ENCODE data around the gene ABI3BP. TPM values are rescaled to one million over a fixed set of nuclear protein-coding genes. Genes with fewer than 3 reads are reported as not detected.

Gene ABI3BP
- total RNA-seq, 1 experiment from 2014 or later: 0.15 TPM

- no peak for TF ChIP-seq ELF1 (IDR thresholded peaks at IDR 0.05; ENCODE audit: borderline replicate concordance, low read depth)
Measured at GRCh38 chr3:100913870-100914648, 79.2 kb downstream of the ABI3BP start (continued).

DNA sequence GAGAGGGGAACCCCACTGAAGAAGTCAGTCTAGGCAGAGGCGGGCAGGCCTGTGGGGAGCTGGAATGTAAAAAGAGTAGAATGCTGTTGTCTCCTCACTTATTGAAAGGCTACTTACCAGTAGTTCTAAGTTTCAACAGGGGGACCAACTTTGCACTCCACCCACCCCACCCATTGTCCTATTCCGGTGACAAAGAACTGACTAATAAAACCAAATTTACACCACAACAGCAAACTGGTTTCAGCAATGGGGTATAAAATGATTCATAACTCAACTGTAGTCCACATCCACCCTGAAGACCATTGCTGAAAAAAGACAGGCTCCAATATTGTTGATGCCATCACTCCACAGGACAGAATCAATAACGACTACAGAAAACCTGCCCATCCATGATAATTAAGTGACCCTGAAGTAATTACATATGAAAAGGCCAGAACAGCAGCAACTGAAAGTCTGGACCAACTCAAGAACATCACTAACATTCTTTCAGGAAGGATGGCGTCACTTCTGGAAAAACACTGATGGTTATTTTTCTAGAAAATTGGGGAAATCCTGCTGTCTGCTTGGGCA, 80.2 kb downstream of the ABI3BP start:
- H3K36me3 ChIP-seq (ENCODE audit: control insufficient read depth in 1 of 2, insufficient read depth in 2 of 2, low read length in 2 of 2): no peaks in the 10 kb centered on the region
- TF ChIP-seq JUND (IDR thresholded peaks at IDR 0.05): no peak
- no peak for TF ChIP-seq POLR2A (IDR thresholded peaks at IDR 0.05; ENCODE audit: borderline replicate concordance, extremely low read depth, insufficient read depth, insufficient read length)
- no peak for TF ChIP-seq EGR1 (IDR thresholded peaks at IDR 0.05; ENCODE audit: low read depth)
- no peak for TF ChIP-seq FOSL1 (IDR thresholded peaks at IDR 0.05; ENCODE audit: low read depth)
- TF ChIP-seq CBX3 (IDR thresholded peaks at IDR 0.05; ENCODE audit: low read depth): no peak
- TF ChIP-seq REST (IDR thresholded peaks at IDR 0.05; ENCODE audit: low read depth): no peak
- no peak for TF ChIP-seq YY1 (IDR thresholded peaks at IDR 0.05; ENCODE audit: extremely low read depth, insufficient replicate concordance, low read depth, low read length)
- no peak for TF ChIP-seq ZNF274 (IDR thresholded peaks at IDR 0.05; ENCODE audit: low read depth, low read length)
- TF ChIP-seq CTCF (IDR thresholded peaks at IDR 0.05 in 2 of 3, conservative IDR thresholded peaks at IDR 0.05 in 1 of 3; ENCODE audit: borderline replicate concordance in 1 of 3, insufficient read depth in 1 of 3, low read depth in 2 of 3, low read length in 2 of 3): no peak
- TF ChIP-seq, protein P1, sequence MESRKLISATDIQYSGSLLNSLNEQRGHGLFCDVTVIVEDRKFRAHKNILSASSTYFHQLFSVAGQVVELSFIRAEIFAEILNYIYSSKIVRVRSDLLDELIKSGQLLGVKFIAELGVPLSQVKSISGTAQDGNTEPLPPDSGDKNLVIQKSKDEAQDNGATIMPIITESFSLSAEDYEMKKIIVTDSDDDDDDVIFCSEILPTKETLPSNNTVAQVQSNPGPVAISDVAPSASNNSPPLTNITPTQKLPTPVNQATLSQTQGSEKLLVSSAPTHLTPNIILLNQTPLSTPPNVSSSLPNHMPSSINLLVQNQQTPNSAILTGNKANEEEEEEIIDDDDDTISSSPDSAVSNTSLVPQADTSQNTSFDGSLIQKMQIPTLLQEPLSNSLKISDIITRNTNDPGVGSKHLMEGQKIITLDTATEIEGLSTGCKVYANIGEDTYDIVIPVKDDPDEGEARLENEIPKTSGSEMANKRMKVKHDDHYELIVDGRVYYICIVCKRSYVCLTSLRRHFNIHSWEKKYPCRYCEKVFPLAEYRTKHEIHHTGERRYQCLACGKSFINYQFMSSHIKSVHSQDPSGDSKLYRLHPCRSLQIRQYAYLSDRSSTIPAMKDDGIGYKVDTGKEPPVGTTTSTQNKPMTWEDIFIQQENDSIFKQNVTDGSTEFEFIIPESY (IDR thresholded peaks at IDR 0.05; ENCODE audit: extremely low read depth, insufficient replicate concordance, low read length): no peak
- TF ChIP-seq ELF1 (IDR thresholded peaks at IDR 0.05; ENCODE audit: borderline replicate concordance, low read depth): no peak
- TF ChIP-seq ATF3 (IDR thresholded peaks at IDR 0.05): no peak
- H3K4me3 ChIP-seq (replicated peaks in 1 of 2; ENCODE audit: low read depth in 1 of 2, low read length in 2 of 2): no peak overlapping the region
- ChIA-PET POLR2A (no interaction called here), CTCF (no interaction called here), RAD21 (ENCODE audit: low non-redundant PET in 1 of 2, low total read pairs in 2 of 2, uncharacterized antibody in 2 of 2, unreplicated experiment in 2 of 2) (no interaction called here)
- H3K9me2 ChIP-seq (ENCODE audit: insufficient read depth): no peaks in the 10 kb centered on the region
- H3K27me3 ChIP-seq (ENCODE audit: insufficient read depth, low read length): no peaks in the 10 kb centered on the region
- no peaks in the 10 kb centered on the region for H3K79me2 ChIP-seq (ENCODE audit: insufficient read depth, low read length)
- H3K9ac ChIP-seq (ENCODE audit: low read length): no peak overlapping the region
- BruUV-seq (replicated peaks): no TSS peak
- no peaks in the 10 kb centered on the region for H3K9me3 ChIP-seq (ENCODE audit: control insufficient read depth in 1 of 2, insufficient read depth in 1 of 2, low read depth in 1 of 2, low read length in 2 of 2)
- no peaks in the 10 kb centered on the region for H4K20me1 ChIP-seq (ENCODE audit: insufficient read depth)
- no peaks in the 10 kb centered on the region for H3K4me1 ChIP-seq (ENCODE audit: control insufficient read depth in 1 of 2, insufficient read depth in 2 of 2, low read length in 2 of 2)
- ATAC-seq (no peak), DNase-seq (ENCODE audit: low read depth, low spot score) (no peak)
- H2AFZ ChIP-seq (ENCODE audit: low read depth, low read length, poor library complexity, severe bottlenecking): no peak overlapping the region
- intact Hi-C loops (cut with micrococcal nuclease): no loop called here
- H3K4me2 ChIP-seq (ENCODE audit: low read length): no peak overlapping the region
- H3K27ac ChIP-seq (ENCODE audit: low read depth, low read length): no peak overlapping the region
